Peyer's patch (tissue), 4 donors: ENCODE measurements around the gene TBRG4. TPM values are rescaled to one million over a fixed set of nuclear protein-coding genes. Genes with fewer than 3 reads are reported as not detected.

Experiments
- DNase-seq, 3 donors: peaks; one replicate each; pipeline ENCODE4 v3.0.0-alpha.2; 2017 to 2019
- H3K27ac ChIP-seq, 4 donors: fragments of 200-600 bp; sonication (generic); one replicate each; pipeline ENCODE4 v1.5.1; 2016 to 2019
- H3K27me3 ChIP-seq, 2 donors: fragments of 200-600 bp; sonication (generic); one replicate each; pipeline ENCODE4 v1.5.1; 2019
- H3K36me3 ChIP-seq, 3 donors: fragments of 200-600 bp; sonication (generic); one replicate each; pipeline ENCODE4 v1.5.1; 2016 to 2019
- H3K4me1 ChIP-seq, 4 donors: fragments of 200-600 bp; sonication (generic); one replicate each; pipeline ENCODE4 v1.5.1; 2016 to 2019
- H3K4me3 ChIP-seq, 4 donors: fragments of 200-600 bp; sonication (generic); 1 replicate in 3 of 4; 2 replicates in 1 of 4; pipeline ENCODE4 v1.5.1; 2016 to 2019; ENCODE audit warnings: mild to moderate bottlenecking in 1 of 4
- H3K9me3 ChIP-seq, 4 donors: fragments of 200-600 bp; sonication (generic); one replicate each; pipeline ENCODE4 v1.5.1; 2016 to 2019; ENCODE audit warnings: mild to moderate bottlenecking in 1 of 4
- POLR2A ChIP-seq, 2 donors: fragments of 450-650 bp; IDR thresholded peaks; one replicate each; pipeline ENCODE4 v1.5.1; 2017; ENCODE audit warnings: antibody characterized with exemption in 2 of 2, mild to moderate bottlenecking in 2 of 2, moderate library complexity in 2 of 2
- total RNA-seq, 4 donors: library from RNA; depleted of rRNA; stranded (reverse); fragments of >200 nt; gene quantifications; one replicate each; pipeline ENCODE4 v1.1.0, GENCODE V29; 2016
- TF ChIP-seq, protein P1 (sequence below), 6 experiments: fragments of 450-650 bp in 4 of 6; fragments of 200-600 bp in 2 of 6; sonication (generic) in 1 of 6; IDR thresholded peaks; one replicate each; pipeline ENCODE4 v1.5.1; 2017 to 2019; ENCODE audit warnings: antibody characterized with exemption in 6 of 6, mild to moderate bottlenecking in 3 of 6, moderate library complexity in 1 of 6

TBRG4 gene
- total RNA-seq = 100 to 1,000 TPM in 3 of 4 donors, 10 to 100 TPM in 1; 75.5 to 117 (median 108) TPM

- H3K27me3 ChIP-seq = no peaks in the 10 kb centered on the region
- no peaks in the 10 kb centered on the region for H3K9me3 ChIP-seq
- peak within 1 kb of the TSS; percentile 90 to 98 (median 94) for H3K27ac ChIP-seq
- peak within 1 kb of the TSS; percentile 76 to 90 (median 82) for H3K4me3 ChIP-seq
- TF ChIP-seq POLR2A (IDR thresholded peaks at IDR 0.05) = peak; percentile 88 to 95
- TF ChIP-seq, protein P1, sequence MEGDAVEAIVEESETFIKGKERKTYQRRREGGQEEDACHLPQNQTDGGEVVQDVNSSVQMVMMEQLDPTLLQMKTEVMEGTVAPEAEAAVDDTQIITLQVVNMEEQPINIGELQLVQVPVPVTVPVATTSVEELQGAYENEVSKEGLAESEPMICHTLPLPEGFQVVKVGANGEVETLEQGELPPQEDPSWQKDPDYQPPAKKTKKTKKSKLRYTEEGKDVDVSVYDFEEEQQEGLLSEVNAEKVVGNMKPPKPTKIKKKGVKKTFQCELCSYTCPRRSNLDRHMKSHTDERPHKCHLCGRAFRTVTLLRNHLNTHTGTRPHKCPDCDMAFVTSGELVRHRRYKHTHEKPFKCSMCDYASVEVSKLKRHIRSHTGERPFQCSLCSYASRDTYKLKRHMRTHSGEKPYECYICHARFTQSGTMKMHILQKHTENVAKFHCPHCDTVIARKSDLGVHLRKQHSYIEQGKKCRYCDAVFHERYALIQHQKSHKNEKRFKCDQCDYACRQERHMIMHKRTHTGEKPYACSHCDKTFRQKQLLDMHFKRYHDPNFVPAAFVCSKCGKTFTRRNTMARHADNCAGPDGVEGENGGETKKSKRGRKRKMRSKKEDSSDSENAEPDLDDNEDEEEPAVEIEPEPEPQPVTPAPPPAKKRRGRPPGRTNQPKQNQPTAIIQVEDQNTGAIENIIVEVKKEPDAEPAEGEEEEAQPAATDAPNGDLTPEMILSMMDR (IDR thresholded peaks at IDR 0.05) = peak in 3 of 6 experiments; percentile 20 to 28 (median 24)
- peaks cover 0 to 32% (median 5%) of the 10 kb centered on the region in 4 donors for H3K4me1 ChIP-seq
- peaks cover 0 to 24% (median 0%) of the 10 kb centered on the region in 3 donors for H3K36me3 ChIP-seq
- DNase-seq = peak; percentile 93 to 98 (median 97)
Measured at GRCh38 chr7:45111298-45112223, at the start of gene TBRG4. TBRG4 (minus strand) TSS chr7:45111697; CDS start chr7:45109237, 2,460 bp downstream.

DNA sequence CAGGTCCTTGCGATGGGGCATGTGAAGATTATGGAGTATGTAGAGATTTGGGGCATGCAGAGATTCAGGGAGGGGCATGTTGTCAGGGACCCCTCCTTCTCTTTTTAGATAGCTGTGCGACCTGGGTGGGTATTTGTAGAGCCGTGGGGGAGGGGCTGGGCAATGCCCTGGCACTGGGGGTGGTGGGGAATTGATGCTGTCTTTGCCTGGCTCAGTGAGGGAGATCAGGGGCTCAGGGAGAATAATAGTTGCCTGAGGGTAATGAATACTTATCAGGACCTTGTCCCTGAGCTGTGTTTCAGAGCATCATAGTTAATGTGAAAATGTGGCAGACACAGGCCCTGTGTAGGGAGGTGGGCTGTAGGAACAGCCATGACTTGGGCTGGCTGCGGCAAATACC, 49.6 kb upstream of the TBRG4 start:
- no peak overlapping the region for H3K4me3 ChIP-seq
- H3K4me1 ChIP-seq = peaks cover 0 to 7% (median 3%) of the 10 kb centered on the region in 4 donors
- TF ChIP-seq, protein P1 (IDR thresholded peaks at IDR 0.05) = no peak
- no peak for TF ChIP-seq POLR2A (IDR thresholded peaks at IDR 0.05)
- DNase-seq = no peak
- no peak overlapping the region for H3K27ac ChIP-seq
- H3K36me3 ChIP-seq = no peaks in the 10 kb centered on the region
- no peaks in the 10 kb centered on the region for H3K9me3 ChIP-seq
- peaks cover 0 to 8% of the 10 kb centered on the region in 2 donors for H3K27me3 ChIP-seq

DNA sequence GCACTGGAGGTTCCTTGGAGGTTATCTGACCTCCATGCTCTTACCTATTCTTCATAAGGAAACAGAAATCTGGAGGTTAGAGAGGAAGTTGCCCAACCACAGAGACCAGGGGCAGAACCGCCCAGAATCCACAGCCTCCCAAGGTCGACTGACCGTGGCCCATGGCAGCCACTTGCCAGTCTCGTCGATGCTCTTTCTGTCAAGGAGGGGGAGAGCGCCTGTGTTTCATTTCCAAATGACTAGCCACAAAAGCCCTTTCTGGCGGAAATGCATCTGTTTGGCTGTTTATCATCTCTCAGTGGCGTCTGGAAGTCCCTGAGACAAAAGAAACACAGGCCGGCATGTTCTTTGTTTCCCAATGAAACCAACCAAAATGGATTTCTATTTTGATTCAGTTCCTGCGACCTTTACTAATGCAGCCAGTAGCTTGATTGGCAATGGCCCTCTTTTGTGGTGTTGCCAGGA, 49.0 kb upstream of the TBRG4 start:
- no peak for TF ChIP-seq POLR2A (IDR thresholded peaks at IDR 0.05)
- TF ChIP-seq, protein P1 (IDR thresholded peaks at IDR 0.05) = no peak
- no peak overlapping the region for H3K27ac ChIP-seq

GRCh38 chr7:45159296-45159695, 47.8 kb upstream of the TBRG4 start:
- H3K27ac ChIP-seq = no peak overlapping the region
- peaks cover 0 to 8% of the 10 kb centered on the region in 2 donors for H3K27me3 ChIP-seq
- no peaks in the 10 kb centered on the region for H3K9me3 ChIP-seq
- H3K36me3 ChIP-seq = no peaks in the 10 kb centered on the region
- TF ChIP-seq POLR2A (IDR thresholded peaks at IDR 0.05) = no peak
- TF ChIP-seq, protein P1 (IDR thresholded peaks at IDR 0.05) = no peak
- peak overlapping the region in 2 of 4 donors; percentile 9 to 14 for H3K4me3 ChIP-seq
- peaks cover 0 to 7% (median 3%) of the 10 kb centered on the region in 4 donors for H3K4me1 ChIP-seq
- no peak for DNase-seq

More for the DNA sequence above, 49.0 kb upstream of the TBRG4 start:
- no peaks in the 10 kb centered on the region for H3K36me3 ChIP-seq
- DNase-seq = no peak
- H3K4me1 ChIP-seq = peaks cover 0 to 7% (median 3%) of the 10 kb centered on the region in 4 donors
- H3K4me3 ChIP-seq = no peak overlapping the region
- no peaks in the 10 kb centered on the region for H3K9me3 ChIP-seq
- H3K27me3 ChIP-seq = peaks cover 0 to 8% of the 10 kb centered on the region in 2 donors

DNA sequence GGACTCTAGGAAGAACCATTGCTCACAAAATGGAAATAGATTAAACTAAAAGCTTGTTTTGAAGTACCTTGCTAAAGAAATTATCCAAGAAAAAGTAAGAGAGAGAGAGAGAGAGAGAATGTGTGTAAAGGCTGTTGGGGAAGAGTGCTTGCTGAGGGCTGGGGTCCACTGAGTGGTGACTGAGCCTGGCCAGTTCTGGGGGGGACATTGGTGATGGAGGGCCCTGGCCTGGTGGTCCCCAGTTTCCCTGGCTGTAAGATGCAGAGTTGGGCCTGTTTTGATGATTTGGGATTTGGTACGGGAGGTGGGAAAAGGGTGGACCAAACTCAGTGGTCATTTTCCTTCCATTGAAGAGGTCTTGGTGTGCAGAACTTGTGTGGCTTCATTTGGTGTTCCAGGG, 47.0 kb upstream of the TBRG4 start:
- no peak for DNase-seq
- Histone ChIP-seq H3K36me3 (no peaks in the 10 kb centered on the region), H3K27me3 (peaks cover 0 to 8% of the 10 kb centered on the region in 2 donors), H3K9me3 (no peaks in the 10 kb centered on the region), H3K4me3 (peak overlapping the region in 2 of 4 donors; percentile 14 to 41), H3K27ac (peak overlapping the region in 1 of 4 donors; percentile 31), H3K4me1 (peaks cover 0 to 7% (median 3%) of the 10 kb centered on the region in 4 donors)
- TF ChIP-seq POLR2A (IDR thresholded peaks at IDR 0.05) = no peak
- TF ChIP-seq, protein P1 (IDR thresholded peaks at IDR 0.05) = no peak
